Vagina (tissue), 2 donors: ENCODE results near the gene LZTFL1.

Source experiments
- CTCF ChIP-seq, 3 experiments: fragments of 450-650 bp in 2 of 3; fragments of 200-600 bp in 1 of 3; sonication (generic) in 1 of 3; IDR thresholded peaks; one replicate each; pipeline ENCODE4 v1.5.1; 2017 to 2019; ENCODE audit warnings: antibody characterized with exemption in 3 of 3, mild to moderate bottlenecking in 2 of 3, moderate library complexity in 2 of 3
- POLR2A ChIP-seq, 2 donors: fragments of 450-650 bp; IDR thresholded peaks; one replicate each; pipeline ENCODE4 v1.6.1; 2017; ENCODE audit warnings: antibody characterized with exemption in 2 of 2, mild to moderate bottlenecking in 2 of 2, moderate library complexity in 2 of 2

DNA sequence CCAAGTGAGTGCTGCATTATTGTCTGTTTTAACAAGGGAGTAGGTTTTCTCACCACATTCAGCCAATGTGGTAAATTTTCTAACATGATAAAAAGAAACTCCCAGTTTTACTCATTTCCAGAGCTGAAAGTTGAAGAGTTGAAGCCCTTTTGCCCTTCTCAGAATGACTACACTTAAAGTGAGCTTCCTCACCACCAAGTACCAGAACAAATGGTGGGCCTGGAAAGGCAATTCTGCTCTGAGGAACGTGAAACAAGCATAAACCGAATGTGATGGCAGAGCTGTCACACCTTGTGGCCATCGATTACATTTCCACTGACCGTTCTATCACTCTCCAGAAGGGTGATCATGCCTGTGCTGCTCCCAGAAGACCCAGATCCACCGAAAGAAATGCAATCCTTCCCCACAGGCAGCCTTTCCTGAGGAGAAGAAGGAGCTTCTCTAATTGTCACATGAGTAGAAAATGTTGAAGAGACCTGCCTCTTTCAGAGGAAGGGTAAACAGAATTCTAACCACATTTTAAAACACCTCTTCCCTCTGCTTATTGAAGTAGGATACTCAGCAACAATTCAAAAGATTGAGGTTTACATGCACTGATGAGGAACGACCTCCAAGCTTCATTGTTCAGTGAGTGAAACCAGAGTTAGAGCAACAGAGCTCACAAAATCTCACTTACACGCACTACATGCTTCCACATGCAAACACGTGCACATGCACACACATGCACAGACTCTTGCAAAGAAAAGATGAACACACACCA is 23.0 kb upstream of the LZTFL1 start:
- TF ChIP-seq POLR2A (IDR thresholded peaks at IDR 0.05) (no peak), CTCF (IDR thresholded peaks at IDR 0.05) (no peak)
